ENCODE measurements around the gene SLCO2A1.

SLCO2A1 gene

DNA sequence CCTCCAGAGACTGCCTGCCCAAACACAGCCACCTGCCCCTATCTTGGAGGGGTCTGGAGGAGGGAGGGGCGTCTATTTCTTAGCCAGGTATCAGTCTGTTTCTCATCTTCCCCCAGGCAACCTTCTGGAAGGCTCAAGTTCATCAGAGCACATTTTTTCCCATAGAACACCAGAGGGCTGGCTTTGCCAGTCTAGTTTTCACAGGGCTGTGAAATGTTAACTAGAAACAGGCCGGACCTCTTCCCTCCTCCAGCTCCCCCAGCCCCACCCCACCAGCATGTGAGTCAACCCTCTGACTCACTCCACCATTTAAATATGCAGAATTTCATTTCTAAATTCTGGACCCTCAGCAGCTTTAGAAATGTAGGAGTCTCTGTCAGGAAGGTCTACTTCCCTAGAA lies 66.9 kb downstream of the SLCO2A1 start:
- Histone ChIP-seq H3K9ac (ENCODE audit: low read length) (no peak overlapping the region), H3K4me2 (ENCODE audit: low read depth, low read length) (no peak overlapping the region), H3K36me3 (replicated peaks; ENCODE audit: insufficient read depth, low read length) (no peaks in the 10 kb centered on the region), H3F3A (ENCODE audit: insufficient read depth, low read length) (no peaks in the 10 kb centered on the region), H3K4me3 (ENCODE audit: low read length) (no peak overlapping the region), H3K9me3 (replicated peaks; ENCODE audit: insufficient read depth, low read length) (no peaks in the 10 kb centered on the region), H3K79me2 (ENCODE audit: low read length) (no peaks in the 10 kb centered on the region), H3K27ac (ENCODE audit: low read length) (no peak overlapping the region), H2AFZ (ENCODE audit: low read length) (no peak overlapping the region), H3K4me1 (ENCODE audit: low read length) (no peaks in the 10 kb centered on the region), H3K9me2 (replicated peaks; ENCODE audit: insufficient read depth, low read length) (no peaks in the 10 kb centered on the region), H3K27me3 (replicated peaks; ENCODE audit: insufficient read depth, low read length) (no peaks in the 10 kb centered on the region), H4K20me1 (ENCODE audit: insufficient read depth, low read length) (no peaks in the 10 kb centered on the region)
- DNase-seq: no peak
- no peak for TF ChIP-seq CTCF (IDR thresholded peaks at IDR 0.05; ENCODE audit: low read length)
- no peak for TF ChIP-seq EZH2phosphoT487 (IDR thresholded peaks at IDR 0.05; ENCODE audit: low read length)
- TF ChIP-seq EZH2 (optimal IDR thresholded peaks at IDR 0.05; ENCODE audit: low read depth, low read length): no peak

DNA sequence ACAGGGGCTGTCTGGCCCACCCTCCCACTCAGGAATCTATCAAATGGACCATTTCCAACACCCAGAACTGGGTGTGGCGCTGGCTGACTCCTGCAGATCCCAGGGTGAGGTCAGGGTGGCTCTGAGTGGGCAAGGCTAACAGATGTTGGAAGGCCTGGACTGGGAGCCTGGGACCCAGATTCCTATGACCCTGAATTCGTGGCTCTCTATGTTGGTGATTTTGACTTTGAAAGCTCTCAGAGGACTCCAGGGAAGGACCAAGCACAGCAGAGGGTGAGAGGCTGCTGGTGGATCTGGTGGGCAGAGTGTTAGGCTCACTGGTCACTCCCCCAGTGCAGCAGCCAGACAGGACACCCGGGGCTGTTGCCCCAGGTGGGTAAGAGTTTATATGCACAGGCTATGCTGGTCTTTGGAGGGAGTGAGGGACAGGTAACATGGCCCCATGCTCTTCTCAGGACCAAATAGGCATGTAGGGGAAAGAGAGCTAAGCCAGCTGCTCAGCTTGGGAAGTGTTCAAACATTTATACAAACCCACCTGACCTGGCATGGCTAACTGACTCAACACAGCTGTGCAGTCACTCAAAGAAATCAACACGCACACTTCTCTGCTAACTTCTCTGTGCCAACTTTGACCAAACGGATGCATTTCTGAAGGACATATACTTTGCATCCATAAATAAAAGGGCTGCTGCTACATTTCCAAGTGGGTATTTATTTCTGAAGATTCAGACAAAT lies 71.5 kb downstream of the SLCO2A1 start:
- Histone ChIP-seq H3F3A (ENCODE audit: insufficient read depth, low read length) (no peaks in the 10 kb centered on the region), H3K27ac (ENCODE audit: low read length) (no peak overlapping the region), H3K27me3 (replicated peaks; ENCODE audit: insufficient read depth, low read length) (no peaks in the 10 kb centered on the region), H3K79me2 (ENCODE audit: low read length) (no peaks in the 10 kb centered on the region), H3K9me3 (replicated peaks; ENCODE audit: insufficient read depth, low read length) (no peaks in the 10 kb centered on the region), H3K9me2 (replicated peaks; ENCODE audit: insufficient read depth, low read length) (no peaks in the 10 kb centered on the region), H3K4me1 (ENCODE audit: low read length) (no peaks in the 10 kb centered on the region), H2AFZ (ENCODE audit: low read length) (no peak overlapping the region), H3K9ac (ENCODE audit: low read length) (no peak overlapping the region), H3K36me3 (replicated peaks; ENCODE audit: insufficient read depth, low read length) (no peaks in the 10 kb centered on the region), H3K4me2 (ENCODE audit: low read depth, low read length) (no peak overlapping the region), H3K4me3 (ENCODE audit: low read length) (no peak overlapping the region), H4K20me1 (ENCODE audit: insufficient read depth, low read length) (no peaks in the 10 kb centered on the region)
- no peak for DNase-seq
- no peak for TF ChIP-seq EZH2phosphoT487 (IDR thresholded peaks at IDR 0.05; ENCODE audit: low read length)
- TF ChIP-seq EZH2 (optimal IDR thresholded peaks at IDR 0.05; ENCODE audit: low read depth, low read length): no peak
- TF ChIP-seq CTCF (IDR thresholded peaks at IDR 0.05; ENCODE audit: low read length): no peak

GRCh38 chr3:133956982-133957381 lies 72.7 kb downstream of the SLCO2A1 start:
- no peaks in the 10 kb centered on the region for H3K9me3 ChIP-seq (replicated peaks; ENCODE audit: insufficient read depth, low read length)
- no peaks in the 10 kb centered on the region for H3K9me2 ChIP-seq (replicated peaks; ENCODE audit: insufficient read depth, low read length)
- H3K27me3 ChIP-seq (replicated peaks; ENCODE audit: insufficient read depth, low read length): no peaks in the 10 kb centered on the region
- H3F3A ChIP-seq (ENCODE audit: insufficient read depth, low read length): no peaks in the 10 kb centered on the region
- H4K20me1 ChIP-seq (ENCODE audit: insufficient read depth, low read length): no peaks in the 10 kb centered on the region
- no peak for TF ChIP-seq EZH2 (optimal IDR thresholded peaks at IDR 0.05; ENCODE audit: low read depth, low read length)
- TF ChIP-seq CTCF (IDR thresholded peaks at IDR 0.05; ENCODE audit: low read length): no peak
- TF ChIP-seq EZH2phosphoT487 (IDR thresholded peaks at IDR 0.05; ENCODE audit: low read length): no peak
- H3K9ac ChIP-seq (ENCODE audit: low read length): no peak overlapping the region
- no peak overlapping the region for H3K4me3 ChIP-seq (ENCODE audit: low read length)
- no peak for DNase-seq
- H3K4me2 ChIP-seq (ENCODE audit: low read depth, low read length): no peak overlapping the region
- H2AFZ ChIP-seq (ENCODE audit: low read length): no peak overlapping the region
- H3K4me1 ChIP-seq (ENCODE audit: low read length): no peaks in the 10 kb centered on the region
- no peaks in the 10 kb centered on the region for H3K36me3 ChIP-seq (replicated peaks; ENCODE audit: insufficient read depth, low read length)
- no peak overlapping the region for H3K27ac ChIP-seq (ENCODE audit: low read length)
- H3K79me2 ChIP-seq (ENCODE audit: low read length): no peaks in the 10 kb centered on the region

All from MM.1S (cell line).